Measurements from ENCODE around the gene RAMAC.

The RAMAC gene

GRCh38 chr15:82958638-82959037 lies 27.4 kb upstream of the RAMAC start:
- H3K9me3 ChIP-seq (ENCODE audit: control insufficient read depth, insufficient read depth, low read length) = no peaks in the 10 kb centered on the region
- no peaks in the 10 kb centered on the region for H3K36me3 ChIP-seq (ENCODE audit: control insufficient read depth, low read length)
- TF ChIP-seq EZH2phosphoT487 (IDR thresholded peaks at IDR 0.05; ENCODE audit: borderline replicate concordance, low read length) (no peak), CTCF (IDR thresholded peaks at IDR 0.05; ENCODE audit: low read depth, low read length, poor library complexity, severe bottlenecking) (no peak)
- H3K4me3 ChIP-seq (ENCODE audit: low read length) = no peak overlapping the region
- H4K20me1 ChIP-seq (ENCODE audit: control insufficient read depth, insufficient read depth, low read depth, low read length) = no peaks in the 10 kb centered on the region
- no peaks in the 10 kb centered on the region for H3K79me2 ChIP-seq (ENCODE audit: control insufficient read depth, low read length)
- no peaks in the 10 kb centered on the region for H3K27me3 ChIP-seq (ENCODE audit: control insufficient read depth, low read length)
- H3K27ac ChIP-seq (ENCODE audit: low read depth, low read length) = no peak overlapping the region
- H3K9me2 ChIP-seq (replicated peaks; ENCODE audit: control insufficient read depth, low read length) = no peaks in the 10 kb centered on the region
- H3F3A ChIP-seq (ENCODE audit: control insufficient read depth, insufficient read depth) = no peaks in the 10 kb centered on the region
- no peaks in the 10 kb centered on the region for H3K4me1 ChIP-seq (ENCODE audit: control insufficient read depth, low read length)
- H3K4me2 ChIP-seq (ENCODE audit: low read length) = no peak overlapping the region

- no peaks in the 10 kb centered on the region for H4K20me1 ChIP-seq (ENCODE audit: control insufficient read depth, insufficient read depth, low read depth, low read length)
- H3K9me3 ChIP-seq (ENCODE audit: control insufficient read depth, insufficient read depth, low read length) = no peaks in the 10 kb centered on the region
- H3K4me3 ChIP-seq (ENCODE audit: low read length) = no peak overlapping the region
- H3K27ac ChIP-seq (ENCODE audit: low read depth, low read length) = no peak overlapping the region
- H3K9me2 ChIP-seq (replicated peaks; ENCODE audit: control insufficient read depth, low read length) = no peaks in the 10 kb centered on the region
- TF ChIP-seq CTCF (IDR thresholded peaks at IDR 0.05; ENCODE audit: low read depth, low read length, poor library complexity, severe bottlenecking) = no peak
- TF ChIP-seq EZH2phosphoT487 (IDR thresholded peaks at IDR 0.05; ENCODE audit: borderline replicate concordance, low read length) = no peak
- H3K27me3 ChIP-seq (ENCODE audit: control insufficient read depth, low read length) = no peaks in the 10 kb centered on the region
- no peaks in the 10 kb centered on the region for H3F3A ChIP-seq (ENCODE audit: control insufficient read depth, insufficient read depth)
- no peaks in the 10 kb centered on the region for H3K79me2 ChIP-seq (ENCODE audit: control insufficient read depth, low read length)
- H3K4me2 ChIP-seq (ENCODE audit: low read length) = no peak overlapping the region
- no peaks in the 10 kb centered on the region for H3K36me3 ChIP-seq (ENCODE audit: control insufficient read depth, low read length)
- H3K4me1 ChIP-seq (ENCODE audit: control insufficient read depth, low read length) = no peaks in the 10 kb centered on the region
These were observed 26.6 kb upstream of the RAMAC start for GRCh38 chr15:82959423-82959822.

GRCh38 chr15:82960766-82961165 lies 25.2 kb upstream of the RAMAC start:
- no peaks in the 10 kb centered on the region for H3K79me2 ChIP-seq (ENCODE audit: control insufficient read depth, low read length)
- no peaks in the 10 kb centered on the region for H3K4me1 ChIP-seq (ENCODE audit: control insufficient read depth, low read length)
- H4K20me1 ChIP-seq (ENCODE audit: control insufficient read depth, insufficient read depth, low read depth, low read length) = no peaks in the 10 kb centered on the region
- H3K36me3 ChIP-seq (ENCODE audit: control insufficient read depth, low read length) = no peaks in the 10 kb centered on the region
- H3K27ac ChIP-seq (ENCODE audit: low read depth, low read length) = no peak overlapping the region
- no peaks in the 10 kb centered on the region for H3K27me3 ChIP-seq (ENCODE audit: control insufficient read depth, low read length)
- no peak for TF ChIP-seq CTCF (IDR thresholded peaks at IDR 0.05; ENCODE audit: low read depth, low read length, poor library complexity, severe bottlenecking)
- TF ChIP-seq EZH2phosphoT487 (IDR thresholded peaks at IDR 0.05; ENCODE audit: borderline replicate concordance, low read length) = no peak
- no peak overlapping the region for H3K4me2 ChIP-seq (ENCODE audit: low read length)
- no peak overlapping the region for H3K4me3 ChIP-seq (ENCODE audit: low read length)
- no peaks in the 10 kb centered on the region for H3K9me2 ChIP-seq (replicated peaks; ENCODE audit: control insufficient read depth, low read length)
- H3K9me3 ChIP-seq (ENCODE audit: control insufficient read depth, insufficient read depth, low read length) = no peaks in the 10 kb centered on the region
- H3F3A ChIP-seq (ENCODE audit: control insufficient read depth, insufficient read depth) = no peaks in the 10 kb centered on the region

Measured in DOHH2 (cell line).